NCI-H187 treated with DMSO at 0.1 percent for 48 hours (cell line): Measurements from ENCODE around the gene ALG14.
"Not testable (repeated sequence)": the region's sequence is repeated elsewhere in the genome, so short reads cannot be mapped to it uniquely, and the experiment has no call there.

Source experiments
- DNase-seq: peaks from one replicate; lab custom pipeline; 2025; lab: John Stamatoyannopoulos, UW

Gene ALG14

DNA sequence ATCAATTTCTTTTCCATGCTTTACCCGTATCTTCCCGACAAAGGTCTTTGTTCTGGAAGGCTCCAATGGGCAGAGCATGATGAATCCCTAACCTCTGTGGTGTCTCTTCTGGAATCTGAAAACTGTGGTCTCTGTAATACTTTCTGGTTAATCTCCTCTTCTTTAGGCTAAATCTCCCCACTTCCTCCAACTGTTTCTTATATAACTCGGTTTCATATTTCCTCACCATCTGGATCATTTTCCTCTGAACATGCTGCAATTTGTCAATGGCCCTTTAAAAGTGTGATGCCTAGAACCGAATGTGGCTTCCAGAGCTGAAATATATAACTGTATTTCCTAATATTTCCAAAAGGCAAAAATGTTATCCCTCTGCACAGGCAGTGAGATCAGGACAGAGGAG is 66.1 kb downstream of the ALG14 start:
- no peak for DNase-seq

DNA sequence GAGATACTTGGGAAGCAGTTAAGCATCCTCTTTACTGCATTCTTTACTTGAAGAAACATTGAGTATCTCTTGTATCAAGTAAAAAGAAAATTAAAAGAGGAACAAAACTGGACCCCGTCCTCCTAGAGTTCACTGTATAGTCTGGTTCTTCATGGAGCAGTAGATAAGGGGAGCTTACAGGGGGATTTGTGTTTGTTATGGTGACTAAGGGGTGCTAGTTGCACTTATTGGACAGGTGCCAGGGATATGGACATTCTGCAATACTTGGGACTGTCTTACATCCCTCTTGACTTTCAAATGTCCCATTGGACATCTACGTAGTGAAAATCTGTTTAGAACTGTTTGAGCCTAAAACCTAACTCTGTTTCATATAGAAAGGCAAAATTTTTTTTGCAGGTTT is 67.2 kb downstream of the ALG14 start:
- DNase-seq: no peak

DNA sequence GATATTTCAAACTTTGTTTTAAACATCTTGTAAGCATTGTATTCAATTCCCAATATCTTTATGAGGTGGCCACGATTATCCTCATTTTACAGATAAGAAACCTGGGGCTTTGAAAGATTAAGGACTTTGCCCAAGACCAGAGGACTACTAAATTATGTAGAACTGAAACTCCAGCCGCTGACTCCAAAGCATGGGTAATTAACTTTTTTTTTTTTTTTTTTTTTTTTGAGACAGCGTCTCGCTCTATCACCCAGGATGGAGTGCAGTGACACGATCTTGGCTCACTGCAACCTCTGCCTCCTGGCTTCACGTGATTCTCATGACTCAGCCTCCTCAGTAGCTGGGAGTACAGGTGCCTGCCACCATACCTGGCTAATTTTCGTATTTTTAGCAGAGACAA is 68.7 kb downstream of the ALG14 start:
- DNase-seq: no peak

DNA sequence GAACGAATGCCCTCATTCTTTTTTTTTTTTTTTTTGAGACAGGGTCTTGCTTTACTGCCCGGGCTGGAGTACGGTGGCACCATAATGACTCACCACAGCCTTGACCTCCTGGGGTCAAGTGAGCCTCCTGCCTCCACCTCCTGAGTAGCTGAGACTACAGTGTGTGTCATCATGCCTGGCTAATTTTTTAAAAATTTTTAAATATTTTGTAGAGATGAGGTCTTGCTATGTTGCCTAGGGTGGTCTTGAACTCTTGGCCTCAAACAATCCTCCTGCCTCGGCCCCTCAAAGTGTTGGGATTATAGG is 69.4 kb downstream of the ALG14 start:
- DNase-seq: no peak

DNA sequence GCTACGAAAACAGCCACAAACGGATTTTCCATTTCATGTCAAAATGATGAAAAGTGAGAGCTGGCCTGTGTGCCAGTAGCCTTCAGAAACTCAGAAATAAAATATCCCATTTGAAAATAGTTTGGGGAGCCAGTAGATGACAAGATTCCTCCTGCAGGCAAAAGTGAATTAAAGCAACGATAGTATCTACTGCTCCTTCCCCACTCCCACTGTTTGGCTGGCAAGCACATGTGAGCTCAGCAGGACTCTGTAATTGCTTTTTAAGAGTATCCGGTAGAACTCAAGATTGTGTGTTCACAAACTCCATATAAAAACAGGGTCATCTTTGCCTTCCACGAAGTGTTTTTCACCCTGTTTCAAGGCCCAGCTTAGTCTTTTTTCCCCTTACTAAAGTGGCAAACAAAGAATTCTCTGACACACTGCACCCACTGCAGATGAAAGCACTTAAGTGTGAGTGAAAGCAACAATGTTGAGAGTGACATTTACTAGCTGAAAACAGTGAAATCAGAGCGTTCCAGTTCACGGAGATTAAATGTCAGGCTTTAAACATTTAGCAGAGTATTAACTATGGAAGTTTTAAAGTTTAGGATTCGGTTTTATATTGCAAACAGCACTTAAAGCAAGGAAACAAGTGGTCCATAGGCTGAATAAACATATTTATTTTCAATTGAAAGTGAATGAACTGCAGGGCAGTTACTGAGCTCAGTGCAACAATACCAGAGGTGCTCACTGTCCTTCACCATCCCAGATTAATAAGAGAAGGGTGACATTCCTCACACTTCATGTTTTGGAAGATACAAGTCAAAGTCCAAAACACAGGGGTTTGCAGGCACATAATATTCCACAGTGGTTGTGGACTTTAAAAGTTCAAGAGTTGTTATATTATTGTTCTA is 70.0 kb downstream of the ALG14 start:
- no peak for DNase-seq

DNA sequence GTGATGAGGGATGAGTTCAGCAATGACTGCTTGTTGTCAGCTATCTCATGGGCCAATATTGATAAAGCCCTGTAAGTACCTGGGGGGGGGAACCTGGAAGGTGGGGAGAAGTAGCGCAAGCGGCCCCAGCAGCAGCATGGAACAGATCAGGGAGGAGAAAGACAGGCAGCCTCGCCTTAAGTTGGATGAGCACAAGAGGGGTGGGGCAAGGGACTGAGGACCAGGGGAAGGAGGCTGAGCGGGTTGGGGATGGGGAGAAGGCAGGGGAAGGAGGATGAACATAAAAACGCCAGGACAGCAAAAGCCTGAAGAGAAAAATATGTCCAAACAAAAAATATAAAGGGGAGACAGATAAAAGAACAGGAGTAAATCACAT is 70.6 kb downstream of the ALG14 start:
- DNase-seq: no peak

DNA sequence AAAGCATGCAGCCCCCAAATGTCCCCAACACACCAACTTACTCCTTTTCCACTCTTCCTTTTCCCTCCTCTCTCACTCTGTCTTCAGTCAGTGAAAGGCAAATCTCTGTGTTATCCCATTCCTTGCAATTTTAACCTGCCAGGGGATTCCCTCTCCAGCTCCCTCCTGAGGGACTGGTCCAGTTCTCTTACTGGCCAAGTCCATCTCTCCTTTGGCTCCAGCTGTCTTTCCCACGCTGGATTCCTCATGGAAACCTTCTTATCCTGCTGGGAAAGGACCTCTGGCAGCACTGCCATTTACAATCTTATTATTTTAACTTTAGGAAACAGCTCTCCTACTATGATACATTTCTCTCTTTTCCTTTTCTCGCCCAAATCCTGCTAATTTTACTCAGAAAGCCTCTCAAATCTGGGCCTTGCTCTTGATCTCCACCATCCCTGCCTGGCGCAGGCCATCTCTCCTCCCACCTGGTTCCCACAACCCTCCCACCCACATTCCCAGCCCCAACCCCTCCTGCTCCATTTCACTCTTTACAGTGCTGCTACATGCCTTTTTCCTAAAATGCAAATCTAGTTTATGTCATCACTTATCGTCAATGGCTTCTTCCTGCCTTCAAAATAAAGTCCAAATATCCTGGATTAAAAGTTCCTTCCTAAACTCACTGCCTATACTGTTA is 73.2 kb downstream of the ALG14 start:
- no peak for DNase-seq

DNA sequence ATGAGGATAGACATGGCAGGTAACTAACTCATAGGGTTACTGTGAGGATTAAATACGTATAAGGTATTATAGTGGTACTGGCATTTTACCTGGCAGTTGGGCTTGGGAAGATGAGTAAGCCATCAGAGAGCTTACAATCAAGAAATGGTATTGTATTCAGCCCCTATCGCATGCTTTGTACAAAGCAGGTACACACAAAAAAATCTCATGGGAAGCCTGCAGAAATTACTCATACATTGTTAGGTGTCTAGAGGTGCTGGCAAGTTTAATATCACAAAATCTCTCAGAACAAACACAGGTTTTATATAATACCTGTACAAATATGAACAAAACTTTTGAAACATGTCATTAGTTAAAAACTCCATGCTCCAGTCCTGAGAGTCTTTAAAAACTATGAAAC is 74.0 kb downstream of the ALG14 start:
- DNase-seq: no peak

DNA sequence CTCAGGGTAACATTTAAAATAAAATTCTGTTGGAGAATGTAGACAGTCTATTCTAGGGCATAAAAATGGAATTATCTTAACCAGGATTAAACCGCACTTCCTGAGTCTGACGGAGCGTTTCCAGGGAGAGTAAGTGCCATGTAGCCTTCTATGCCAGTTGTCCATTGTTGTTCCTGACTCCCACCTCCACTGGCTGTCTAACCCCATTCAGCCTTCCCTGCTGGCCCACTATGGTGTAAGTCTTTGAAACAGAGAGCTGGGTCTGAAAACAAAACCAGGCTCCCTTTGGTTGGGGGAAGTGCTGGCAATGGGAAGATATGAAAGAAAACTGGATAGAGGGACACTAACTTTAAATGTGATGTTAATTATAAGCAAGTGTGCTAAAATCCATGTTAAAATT is 74.6 kb downstream of the ALG14 start:
- no peak for DNase-seq

DNA sequence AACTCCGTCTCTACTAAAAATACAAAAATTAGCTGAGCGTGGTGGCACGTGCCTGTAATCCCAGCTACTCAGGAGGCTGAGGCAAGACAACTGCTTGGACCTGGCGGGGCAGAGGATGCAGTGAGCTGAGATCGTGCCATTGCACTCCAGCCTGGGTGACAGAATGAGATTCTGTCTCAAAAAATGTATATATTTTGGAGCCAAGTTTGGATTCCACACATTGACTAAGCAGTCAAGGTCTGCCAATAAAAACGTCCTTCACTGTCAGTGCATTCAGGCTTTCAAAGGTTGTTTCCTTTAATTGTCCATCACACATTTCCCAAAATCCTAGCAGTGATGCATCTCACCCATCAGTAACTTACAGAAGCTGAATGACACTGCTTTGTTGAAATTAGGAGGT is 77.2 kb downstream of the ALG14 start:
- DNase-seq: not testable (repeated sequence)

DNA sequence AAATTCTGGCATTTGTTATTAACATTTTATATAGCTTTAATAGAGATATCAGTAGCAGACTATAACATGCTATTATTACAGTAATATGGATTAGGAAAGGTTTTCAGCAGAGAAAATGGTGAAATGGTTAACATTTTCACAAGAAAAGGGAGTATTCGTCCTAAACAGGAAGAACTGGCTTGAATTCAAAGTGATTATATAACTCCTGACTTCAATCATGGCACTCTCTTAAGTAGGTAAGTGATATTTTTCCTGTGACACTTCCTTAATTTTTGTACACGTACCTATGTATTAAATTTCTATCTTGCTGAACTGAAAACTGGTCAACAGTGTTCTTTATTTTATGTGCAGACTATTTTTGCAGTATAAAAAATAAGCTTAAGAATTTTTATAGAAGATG is 77.9 kb downstream of the ALG14 start:
- DNase-seq: no peak

DNA sequence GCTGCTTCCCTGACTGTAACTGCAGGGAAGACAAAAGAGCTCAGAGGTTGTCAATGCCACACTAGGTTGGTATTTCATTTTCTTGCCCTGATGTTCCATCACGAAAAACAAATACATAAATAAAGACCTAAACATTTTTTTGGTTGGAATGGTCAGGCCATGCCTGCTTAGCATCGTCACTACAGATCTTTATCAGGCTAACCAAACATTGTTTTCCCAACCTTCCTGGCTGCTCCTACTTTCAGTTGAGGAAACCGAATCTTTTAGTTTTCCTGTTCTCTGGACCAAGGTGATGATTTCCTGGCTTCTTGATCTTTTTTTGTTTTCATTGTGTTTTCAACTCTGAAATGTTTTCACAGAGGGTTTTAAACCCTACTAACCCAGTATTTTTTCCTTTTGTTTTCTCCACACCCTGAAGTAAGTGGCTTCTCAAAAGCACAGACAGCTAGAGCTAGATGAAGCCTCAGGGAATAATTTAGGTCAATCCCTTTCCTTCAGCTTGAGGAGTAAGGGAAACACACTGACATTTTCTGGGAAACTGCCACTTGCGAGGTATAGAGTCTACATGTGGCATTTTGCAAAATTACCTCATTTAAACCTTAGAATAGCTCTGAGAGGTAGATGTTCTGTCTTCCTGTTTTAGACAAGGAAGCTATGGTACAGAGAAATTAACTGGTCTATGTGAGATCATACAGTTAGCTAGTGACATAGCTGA is 78.7 kb downstream of the ALG14 start:
- DNase-seq: no peak

DNA sequence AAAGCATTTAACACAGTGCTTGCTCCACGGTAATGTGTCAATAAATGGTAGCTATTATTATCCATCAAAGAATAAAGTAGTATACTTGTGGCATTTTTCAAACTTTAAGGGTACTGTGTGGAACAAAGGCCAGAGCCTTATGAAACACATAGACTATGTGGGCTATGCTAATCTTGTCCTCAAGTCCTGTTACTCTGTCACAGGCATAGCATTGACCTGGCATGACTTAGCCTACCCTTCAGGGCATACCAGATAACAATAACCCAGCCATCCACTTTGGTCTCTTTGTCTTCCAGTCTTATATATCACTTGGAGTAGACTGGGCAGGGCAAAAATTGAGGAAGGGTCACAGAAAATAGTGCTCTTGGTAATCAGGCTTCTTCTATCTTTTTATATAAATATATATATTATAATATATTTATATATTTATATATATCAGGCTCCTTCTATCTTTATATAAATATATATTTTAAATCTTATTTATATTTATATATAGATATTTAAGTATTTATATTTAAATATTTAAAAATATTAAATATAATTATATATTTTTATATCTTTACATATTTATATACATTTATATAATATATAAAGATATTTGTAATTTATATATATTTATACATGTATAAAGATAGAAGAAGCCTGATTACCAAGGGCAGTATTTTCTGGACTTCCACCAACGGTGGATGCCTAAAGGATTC is 79.7 kb downstream of the ALG14 start:
- no peak for DNase-seq

DNA sequence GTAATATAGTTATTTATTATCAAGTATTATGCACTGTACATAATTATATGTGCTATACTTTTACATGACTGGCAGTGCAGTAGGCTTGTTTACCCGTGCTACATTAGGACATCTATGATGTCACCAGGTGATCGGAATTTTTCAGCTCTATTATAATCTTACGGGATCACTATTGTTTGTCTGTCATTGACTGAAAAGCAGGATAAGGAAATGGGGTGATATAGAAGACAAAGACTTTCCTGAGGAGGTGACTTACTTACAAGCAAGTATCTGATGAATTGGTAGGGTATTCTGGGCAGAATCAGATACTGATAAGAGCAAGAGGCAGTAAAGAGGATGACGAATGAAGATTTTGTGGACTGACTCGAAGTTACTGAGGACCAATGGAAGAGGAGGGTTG is 80.6 kb downstream of the ALG14 start:
- DNase-seq: no peak

DNA sequence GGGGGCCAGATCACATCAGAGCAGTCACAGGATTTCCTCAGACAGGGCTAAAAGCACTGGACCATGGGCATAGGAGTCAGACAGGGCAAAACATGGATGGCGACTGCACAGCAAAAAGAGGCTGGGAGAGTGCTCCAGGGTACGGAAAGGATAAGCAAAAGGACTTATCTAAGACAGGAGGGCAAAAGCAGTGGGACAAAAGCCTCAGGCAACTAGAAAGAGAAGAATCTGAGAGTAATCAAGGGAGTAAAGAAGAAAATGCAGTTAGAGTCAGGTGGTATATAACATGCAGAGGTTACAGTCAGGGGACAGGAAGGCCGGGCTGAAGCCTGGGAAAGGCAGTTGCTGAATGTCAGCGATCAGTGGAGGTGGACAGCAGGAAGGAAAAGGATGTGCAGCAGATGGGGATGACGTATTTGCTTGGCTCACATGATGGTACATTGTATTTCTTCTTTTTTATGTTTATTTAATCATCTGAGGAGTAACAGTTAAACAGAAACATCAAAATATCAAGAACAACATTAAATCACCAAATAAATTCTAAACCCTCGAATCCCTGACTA is 82.8 kb downstream of the ALG14 start:
- no peak for DNase-seq

DNA sequence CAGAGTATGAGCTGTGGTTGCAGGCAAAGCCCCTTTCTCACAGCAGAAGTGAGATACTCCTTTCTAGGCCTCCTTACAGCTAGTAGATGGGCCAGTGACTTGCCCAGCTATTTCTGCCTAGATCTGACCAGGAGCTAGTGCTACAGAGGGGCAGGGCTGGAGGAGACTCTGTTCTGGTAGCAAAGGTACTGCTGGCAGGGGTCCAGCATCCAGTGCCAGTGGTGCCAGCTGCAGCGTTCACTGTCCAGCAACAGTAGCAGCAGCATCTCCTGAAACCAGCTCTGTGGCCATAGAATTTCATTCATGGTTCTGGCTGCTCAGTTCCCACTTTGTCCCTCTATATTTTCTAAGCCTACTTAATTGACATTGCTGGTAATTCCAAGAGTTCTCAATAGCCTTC is 83.4 kb downstream of the ALG14 start:
- DNase-seq: no peak

DNA sequence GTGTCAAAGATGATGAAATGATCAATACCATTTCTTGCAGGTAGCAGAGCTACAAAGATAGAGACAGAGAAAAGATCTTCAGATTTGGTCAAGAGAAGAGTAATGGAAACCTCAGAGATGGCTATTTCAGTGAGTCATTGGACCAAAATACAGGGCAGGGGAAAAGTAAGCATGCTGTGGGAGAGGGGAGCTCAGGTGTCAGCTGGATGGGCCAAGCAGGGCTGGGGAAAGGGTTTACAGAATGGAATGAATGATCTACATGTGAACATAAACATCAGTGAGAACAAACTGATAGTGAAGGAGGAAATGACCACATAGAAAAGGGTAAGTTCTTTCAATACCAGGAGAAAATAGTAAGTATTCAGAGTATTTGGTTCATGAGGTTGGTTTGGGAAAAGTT is 84.4 kb downstream of the ALG14 start:
- DNase-seq: no peak

DNA sequence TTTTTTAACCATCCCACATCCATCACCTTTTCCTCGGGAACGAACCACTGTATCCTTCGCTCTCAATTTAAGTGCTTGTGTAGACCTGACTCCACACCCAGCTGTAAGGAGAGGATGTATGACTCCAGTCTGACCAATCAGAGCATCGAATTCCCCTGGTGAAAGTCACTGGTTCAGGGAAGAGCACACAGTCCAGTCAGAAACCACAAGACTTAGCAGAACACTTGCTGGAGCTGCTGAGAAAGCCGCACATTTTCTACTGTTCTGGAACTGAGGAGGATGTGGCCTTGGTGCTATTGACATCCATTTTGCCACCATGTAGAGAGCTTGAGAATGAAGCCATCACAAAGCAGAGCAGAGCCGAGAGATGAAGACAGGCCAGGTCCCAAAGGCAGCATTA is 86.0 kb downstream of the ALG14 start:
- no peak for DNase-seq

DNA sequence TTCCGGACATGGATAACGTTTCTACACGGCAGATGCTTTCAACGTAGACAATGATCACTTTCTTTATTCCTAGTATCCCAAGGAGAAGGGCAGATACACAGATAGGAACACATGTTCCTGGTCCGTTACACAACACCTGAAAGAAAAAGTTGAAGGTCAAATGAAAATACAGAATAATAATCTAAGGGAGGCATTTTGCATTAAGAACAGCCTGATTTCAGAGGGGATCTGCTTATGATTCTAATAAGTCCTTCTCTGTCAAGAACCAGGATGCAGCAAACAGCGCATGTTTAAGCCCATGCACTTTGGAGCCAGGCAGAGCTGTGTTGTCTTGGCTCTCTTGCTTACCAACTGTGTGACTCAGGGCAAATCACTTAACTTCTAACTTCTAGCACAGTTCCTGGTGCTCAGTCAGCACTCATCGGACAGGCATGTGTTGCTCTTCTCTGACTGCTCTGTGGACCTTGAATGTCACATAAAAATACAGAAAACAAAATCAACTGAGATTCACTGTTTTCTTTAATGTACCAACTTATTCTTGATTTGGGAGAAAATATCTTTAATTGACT is 89.5 kb downstream of the ALG14 start:
- DNase-seq: no peak

DNA sequence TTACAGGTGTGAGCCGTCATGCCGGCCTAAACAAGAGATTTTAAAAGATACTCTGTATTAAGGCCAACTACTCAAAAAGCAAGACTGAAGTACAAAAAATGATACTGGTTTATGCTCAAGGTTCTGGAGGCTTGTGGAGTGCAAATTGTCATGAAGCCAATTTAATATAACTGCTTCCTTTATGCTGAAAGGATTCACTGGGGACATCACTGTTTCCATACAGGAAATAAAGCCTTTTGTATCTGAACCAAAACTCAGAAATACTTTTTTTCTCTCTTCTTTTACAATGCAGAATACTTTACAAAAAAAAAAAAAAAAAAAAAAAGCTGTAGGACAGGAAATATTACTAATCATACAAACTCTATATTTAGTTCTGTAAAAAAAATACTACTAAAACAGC is 90.4 kb downstream of the ALG14 start:
- no peak for DNase-seq

DNA sequence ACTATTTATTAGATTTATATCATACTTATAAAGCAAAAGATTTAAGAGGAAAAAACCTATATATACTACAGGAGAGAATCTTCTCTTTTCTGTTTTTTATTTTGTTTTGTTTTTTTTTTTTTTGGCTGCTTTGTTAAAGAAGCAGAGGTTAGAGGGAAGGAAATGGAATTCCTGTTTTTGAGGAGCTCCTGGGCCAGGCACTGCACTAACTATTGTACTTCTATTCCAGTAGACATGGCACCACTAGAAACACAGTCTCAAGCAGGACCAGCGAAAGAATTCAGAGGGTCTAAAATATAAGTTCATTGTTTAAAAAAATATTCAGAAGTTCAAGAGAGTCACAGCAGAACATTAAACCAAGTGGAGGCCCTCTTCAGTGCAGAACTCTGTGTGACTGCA is 91.2 kb downstream of the ALG14 start:
- no peak for DNase-seq
